K562 (cell line): ENCODE measurements around the gene KIZ.

Experiments used
- HNRNPLL ChIP-seq: fragments of 200-400 bp; formaldehyde crosslinking; IDR thresholded peaks from 2 replicates; pipeline ENCODE4 v1.6.1; 2017; ENCODE audit warnings: low read length, low read depth, mild to moderate bottlenecking; ENCODE audit not compliant: poor library complexity, severe bottlenecking
- SP2 ChIP-seq: IDR thresholded peaks from 2 replicates; pipeline ENCODE4 v1.6.1; 2011; ENCODE audit warnings: mild to moderate bottlenecking, low read depth, low read length, moderate library complexity; ENCODE audit not compliant: poor library complexity, severe bottlenecking; ENCODE audit errors: extremely low read depth
- TF ChIP-seq, protein P1 (sequence below): fragments of 450-650 bp; formaldehyde crosslinking; IDR thresholded peaks from 2 replicates; pipeline ENCODE4 v1.4.0; 2020; ENCODE audit warnings: mild to moderate bottlenecking, moderate library complexity

DNA sequence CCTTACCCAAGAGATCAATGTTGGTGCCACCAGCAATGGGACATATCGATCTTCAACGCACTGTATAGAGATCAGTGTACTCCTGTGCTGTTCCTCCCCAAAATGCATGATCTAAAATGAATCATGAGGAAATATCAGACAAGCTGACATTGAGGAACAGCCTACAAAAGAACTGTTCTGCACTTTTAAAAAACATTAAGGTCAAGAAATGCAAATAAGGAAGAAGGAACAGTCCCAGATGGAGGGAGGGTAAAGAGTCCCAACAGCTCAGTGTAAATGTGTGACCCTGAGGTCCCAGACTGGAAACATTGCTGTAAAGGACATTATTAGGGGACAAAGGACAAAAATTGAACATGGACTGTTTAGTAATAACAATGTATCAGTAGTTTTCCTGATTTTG is 152.9 kb downstream of the KIZ start:
- TF ChIP-seq SP2, result no peak
- TF ChIP-seq, protein P1, sequence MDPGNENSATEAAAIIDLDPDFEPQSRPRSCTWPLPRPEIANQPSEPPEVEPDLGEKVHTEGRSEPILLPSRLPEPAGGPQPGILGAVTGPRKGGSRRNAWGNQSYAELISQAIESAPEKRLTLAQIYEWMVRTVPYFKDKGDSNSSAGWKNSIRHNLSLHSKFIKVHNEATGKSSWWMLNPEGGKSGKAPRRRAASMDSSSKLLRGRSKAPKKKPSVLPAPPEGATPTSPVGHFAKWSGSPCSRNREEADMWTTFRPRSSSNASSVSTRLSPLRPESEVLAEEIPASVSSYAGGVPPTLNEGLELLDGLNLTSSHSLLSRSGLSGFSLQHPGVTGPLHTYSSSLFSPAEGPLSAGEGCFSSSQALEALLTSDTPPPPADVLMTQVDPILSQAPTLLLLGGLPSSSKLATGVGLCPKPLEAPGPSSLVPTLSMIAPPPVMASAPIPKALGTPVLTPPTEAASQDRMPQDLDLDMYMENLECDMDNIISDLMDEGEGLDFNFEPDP (CRISPR knock-in tag), result no peak
- TF ChIP-seq HNRNPLL, result no peak
